OCI-LY7 (cell line): ENCODE measurements around the gene PTPN14. TPM values are rescaled to one million over a fixed set of nuclear protein-coding genes. Genes with fewer than 3 reads are reported as not detected.

Experiments
- BruUV-seq: library from RNA; stranded (reverse); fragments of 400-500 nt; replicated peaks from 2 replicates; lab custom pipeline; 2021; lab: Mats Ljungman, UMichigan
- CTCF ChIA-PET: fragments of 300-600 bp; sonication (Branson Sonifier 250); formaldehyde crosslinking; loops from one replicate; lab custom pipeline; 2022; ENCODE audit warnings: antibody characterized with exemption; ENCODE audit not compliant: unreplicated experiment; lab: Charles Lee
- POLR2A ChIA-PET: fragments of 300-600 bp; sonication (Branson Sonifier 250); formaldehyde crosslinking; loops from one replicate; lab custom pipeline; 2022; ENCODE audit warnings: antibody characterized with exemption; lab: Charles Lee
- DNase-seq: peaks from one replicate; pipeline ENCODE4 v3.0.0-alpha.2; 2015; ENCODE audit warnings: low spot score
- H2AFZ ChIP-seq: fragments of 200-600 bp; sonication (generic), shearing (Covaris generic); 2 replicates; pipeline ENCODE4 v1.6.1; 2014; ENCODE audit warnings: mild to moderate bottlenecking, antibody characterized with exemption, low read length, moderate library complexity
- H3K27ac ChIP-seq: fragments of 200-600 bp; sonication (generic); 2 replicates; pipeline ENCODE4 v1.5.1; 2014; ENCODE audit warnings: mixed run types, low read depth, mild to moderate bottlenecking, moderate library complexity, low read length, inconsistent platforms; ENCODE audit not compliant: poor library complexity, severe bottlenecking
- H3K36me3 ChIP-seq: fragments of 200-600 bp; sonication (generic); 2 replicates; pipeline ENCODE4 v1.6.1; 2014; ENCODE audit warnings: mild to moderate bottlenecking, antibody characterized with exemption, low read length, moderate library complexity, mixed read lengths; ENCODE audit not compliant: insufficient read depth
- H3K4me1 ChIP-seq: fragments of 200-600 bp; sonication (generic); 2 replicates; pipeline ENCODE4 v1.5.1; 2014; ENCODE audit warnings: mild to moderate bottlenecking, low read length; ENCODE audit not compliant: insufficient read depth, poor library complexity, severe bottlenecking
- H3K4me2 ChIP-seq: fragments of 200-600 bp; sonication (generic); 2 replicates; pipeline ENCODE4 v1.6.1; 2014; ENCODE audit warnings: mild to moderate bottlenecking, low read length
- H3K4me3 ChIP-seq: fragments of 200-600 bp; sonication (generic); 2 replicates; pipeline ENCODE4 v1.5.1; 2014; ENCODE audit warnings: mild to moderate bottlenecking, low read depth, low read length; ENCODE audit not compliant: poor library complexity, severe bottlenecking
- H3K79me2 ChIP-seq: fragments of 200-600 bp; sonication (generic); 2 replicates; pipeline ENCODE4 v1.6.1; 2016; ENCODE audit warnings: low read depth, mild to moderate bottlenecking, low read length, moderate library complexity, mixed read lengths; ENCODE audit not compliant: insufficient read depth
- H3K9me2 ChIP-seq: fragments of 200-600 bp; sonication (generic); 2 replicates; pipeline ENCODE4 v1.6.1; 2016; ENCODE audit warnings: mild to moderate bottlenecking, low read length, mixed read lengths; ENCODE audit not compliant: insufficient read depth
- H3K9me3 ChIP-seq: fragments of 200-600 bp; sonication (generic); 2 replicates; pipeline ENCODE4 v1.6.1; 2014; ENCODE audit warnings: mild to moderate bottlenecking, mixed run types, low read length, mixed read lengths
- H4K20me1 ChIP-seq: fragments of 200-600 bp; sonication (generic); 2 replicates; pipeline ENCODE4 v1.6.1; 2014; ENCODE audit warnings: mild to moderate bottlenecking, antibody characterized with exemption, low read length, moderate library complexity, mixed read lengths; ENCODE audit not compliant: insufficient read depth
- CTCF ChIP-seq: fragments of 200-600 bp; sonication (generic); conservative IDR thresholded peaks from 2 replicates; pipeline ENCODE4 v1.5.1; 2014; ENCODE audit warnings: mild to moderate bottlenecking, antibody characterized with exemption, low read length, moderate library complexity, mixed read lengths
- EZH2phosphoT487 ChIP-seq: fragments of 200-600 bp; sonication (generic); IDR thresholded peaks from 2 replicates; pipeline ENCODE4 v1.6.1; 2018; ENCODE audit warnings: low read depth, borderline replicate concordance, mild to moderate bottlenecking, mixed run types, antibody characterized with exemption, low read length, moderate library complexity, mixed read lengths
- intact Hi-C: fragments of 100-400 bp; cut with micrococcal nuclease; formaldehyde crosslinking; loops from one replicate; pipeline ENCODE4 v1.10.0; 2022; ENCODE audit not compliant: unreplicated experiment
- total RNA-seq, 2 experiments: library from RNA; depleted of rRNA in 1 of 2; stranded (reverse); fragments of >200 nt in 1 of 2; shearing (Covaris generic) in 1 of 2; gene quantifications; 2 replicates each; pipeline ENCODE4 v1.2.3, GENCODE V29; 2014 to 2022

The PTPN14 gene
- total RNA-seq, 2 experiments from 2014 or later = not detected

GRCh38 chr1:214590696-214591095, 39.3 kb upstream of the PTPN14 start:
- no peaks in the 10 kb centered on the region for H3K36me3 ChIP-seq

GRCh38 chr1:214588963-214589597, 37.7 kb upstream of the PTPN14 start:
- no TSS peak for BruUV-seq
- Histone ChIP-seq H3K4me1 (no peaks in the 10 kb centered on the region), H3K79me2 (no peaks in the 10 kb centered on the region), H3K9me3 (no peaks in the 10 kb centered on the region), H3K27ac (no peak overlapping the region), H2AFZ (no peak overlapping the region), H4K20me1 (no peaks in the 10 kb centered on the region), H3K4me3 (no peak overlapping the region), H3K4me2 (no peak overlapping the region), H3K9me2 (no peaks in the 10 kb centered on the region), H3K36me3 (no peaks in the 10 kb centered on the region)
- ChIA-PET POLR2A (no interaction called here), CTCF (no interaction called here)
- intact Hi-C loops = loop anchor here (5.0 kb wide), 1 partner anchor 372 kb away; no protein-coding TSS in a partner anchor
- no peak for DNase-seq
- TF ChIP-seq CTCF (no peak), EZH2phosphoT487 (no peak)

More at GRCh38 chr1:214590696-214591095, 39.3 kb upstream of the PTPN14 start:
- Histone ChIP-seq H3K27ac (no peak overlapping the region), H3K4me1 (no peaks in the 10 kb centered on the region), H3K9me3 (no peaks in the 10 kb centered on the region), H4K20me1 (no peaks in the 10 kb centered on the region), H3K9me2 (no peaks in the 10 kb centered on the region), H2AFZ (no peak overlapping the region), H3K4me2 (no peak overlapping the region), H3K4me3 (no peak overlapping the region), H3K79me2 (no peaks in the 10 kb centered on the region)
- CTCF ChIA-PET = no interaction called here
- POLR2A ChIA-PET = interaction anchor here (1.7 kb wide), 1 partner anchor 45 kb away, joined by 5 read pairs; no protein-coding TSS in a partner anchor
- no peak for DNase-seq
- BruUV-seq = no TSS peak
- intact Hi-C loops = no loop called here
- TF ChIP-seq EZH2phosphoT487 (no peak), CTCF (no peak)

GRCh38 chr1:214587165-214587564, 35.8 kb upstream of the PTPN14 start:
- H3K4me1 ChIP-seq = no peaks in the 10 kb centered on the region
- no peak overlapping the region for H3K4me2 ChIP-seq
- no peak for TF ChIP-seq EZH2phosphoT487
- intact Hi-C loops = loop anchor here (5.0 kb wide), 1 partner anchor 370 kb away; no protein-coding TSS in a partner anchor
- H3K79me2 ChIP-seq = no peaks in the 10 kb centered on the region
- H3K4me3 ChIP-seq = no peak overlapping the region
- DNase-seq = no peak
- H4K20me1 ChIP-seq = no peaks in the 10 kb centered on the region
- no peaks in the 10 kb centered on the region for H3K36me3 ChIP-seq
- no TSS peak for BruUV-seq
- ChIA-PET POLR2A (no interaction called here), CTCF (no interaction called here)
- no peak overlapping the region for H3K27ac ChIP-seq
- no peaks in the 10 kb centered on the region for H3K9me3 ChIP-seq
- no peaks in the 10 kb centered on the region for H3K9me2 ChIP-seq
- H2AFZ ChIP-seq = no peak overlapping the region
